ENCODE measurements around the gene NUDT19. TPM values are rescaled to one million over a fixed set of nuclear protein-coding genes. Genes with fewer than 3 reads are reported as not detected.

NUDT19 gene
- total and polyA plus RNA-seq, 2 experiments from 2014 or later, result 2.4 to 3.9 TPM

DNA sequence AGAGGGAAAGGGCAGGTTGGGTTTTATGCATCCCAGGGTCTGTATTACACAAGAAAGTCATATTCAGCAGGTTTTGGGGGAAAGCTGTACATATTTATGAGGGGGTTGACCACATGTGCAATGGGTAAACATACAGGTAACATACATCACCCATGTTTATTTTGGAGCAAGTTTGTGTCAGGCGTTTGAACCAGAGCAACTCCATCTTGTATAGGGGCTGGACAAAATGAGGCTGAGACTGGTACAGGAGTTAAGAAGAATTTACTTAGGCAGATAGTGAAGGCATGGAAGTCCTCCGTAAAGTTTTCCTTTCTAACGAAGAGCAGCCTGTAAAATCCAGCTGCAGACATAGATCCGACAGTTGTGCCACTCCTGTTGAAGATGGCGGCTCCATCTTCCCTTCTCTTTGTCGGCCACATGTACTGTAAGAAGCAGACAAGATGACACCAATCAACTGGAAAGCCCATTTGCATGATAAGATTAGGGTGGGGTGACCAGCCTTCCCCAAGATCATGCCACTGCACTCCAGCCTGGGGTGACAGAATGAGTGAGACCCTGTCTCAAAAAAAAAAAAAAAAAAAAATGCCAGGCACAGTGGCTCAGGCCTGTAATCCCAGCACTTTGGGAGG lies 4.7 kb upstream of the NUDT19 start:
- Mint-ChIP-seq H3K27ac (no peak overlapping the region), H3K9me3 (no peaks in the 10 kb centered on the region), H3K4me3 (no peak overlapping the region), H3K27me3 (ENCODE audit: insufficient read depth, low read depth, poor library complexity) (peaks cover 7% of the 10 kb centered on the region), H3K36me3 (ENCODE audit: low read depth) (no peaks in the 10 kb centered on the region), H3K4me1 (peaks cover 3% of the 10 kb centered on the region)
- Histone ChIP-seq H3K79me2 (replicated peaks; ENCODE audit: insufficient read depth) (no peaks in the 10 kb centered on the region), H3K9me2 (ENCODE audit: insufficient read depth) (no peaks in the 10 kb centered on the region), H3K27ac (ENCODE audit: low read depth) (no peak overlapping the region), H3K4me1 (ENCODE audit: insufficient read depth) (no peaks in the 10 kb centered on the region; the same call in 1 of the 2 replicates), H3K36me3 (ENCODE audit: insufficient read depth) (no peaks in the 10 kb centered on the region), H4K20me1 (replicated peaks; ENCODE audit: insufficient read depth) (no peaks in the 10 kb centered on the region; the same call in 1 of the 2 replicates), H3K4me2 (no peak overlapping the region), H2AFZ (no peak overlapping the region), H3K27me3 (ENCODE audit: insufficient read depth) (peaks cover 11% of the 10 kb centered on the region), H3K4me3 (no peak overlapping the region), H3F3A (replicated peaks; ENCODE audit: low read depth) (no peaks in the 10 kb centered on the region)
- no peak for TF ChIP-seq POLR2AphosphoS5 (IDR thresholded peaks at IDR 0.05; ENCODE audit: low read depth)
- DNase-seq (ENCODE audit: low spot score), result no peak
- no peak for ATAC-seq

DNA sequence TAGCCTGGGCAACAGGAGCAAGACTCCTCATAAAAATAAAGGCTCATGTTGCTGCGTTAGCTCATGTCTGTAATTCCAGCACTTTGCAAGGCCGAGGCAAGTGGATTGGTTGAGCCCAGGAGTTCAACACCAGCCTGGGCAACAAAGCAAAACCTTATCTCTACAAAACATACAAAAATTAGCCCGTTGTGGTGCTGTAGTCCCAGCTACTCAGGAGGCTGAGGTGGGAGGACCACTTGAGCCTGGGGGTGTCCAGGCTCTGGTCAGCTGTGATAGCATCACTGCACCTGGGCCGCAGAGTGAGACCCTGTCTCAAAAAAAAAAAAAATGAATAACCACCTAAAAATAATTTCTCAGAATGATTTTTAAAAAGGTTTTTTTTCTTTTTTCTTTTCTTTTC lies 3.9 kb upstream of the NUDT19 start:
- Histone ChIP-seq H3K79me2 (replicated peaks; ENCODE audit: insufficient read depth) (peaks cover under 1% of the 10 kb centered on the region; the same call in 1 of the 2 replicates), H3K4me2 (no peak overlapping the region), H3K27ac (ENCODE audit: low read depth) (no peak overlapping the region), H3K4me3 (no peak overlapping the region), H3K36me3 (ENCODE audit: insufficient read depth) (no peaks in the 10 kb centered on the region), H3K9me2 (ENCODE audit: insufficient read depth) (no peaks in the 10 kb centered on the region), H3F3A (replicated peaks; ENCODE audit: low read depth) (0 out of 2 replicates have a peak, but pooled peaks cover 3% of the 10 kb centered on the region), H3K27me3 (ENCODE audit: insufficient read depth) (peaks cover 18% of the 10 kb centered on the region), H4K20me1 (replicated peaks; ENCODE audit: insufficient read depth) (no peaks in the 10 kb centered on the region; the same call in 1 of the 2 replicates), H2AFZ (no peak overlapping the region), H3K4me1 (ENCODE audit: insufficient read depth) (peaks cover 3% of the 10 kb centered on the region; the same call in 1 of the 2 replicates)
- H3K27ac Mint-ChIP-seq, result no peak overlapping the region
- peaks cover 3% of the 10 kb centered on the region for H3K4me1 Mint-ChIP-seq
- H3K4me3 Mint-ChIP-seq, result no peak overlapping the region
- peaks cover under 1% of the 10 kb centered on the region; the same call in 2 of the 3 replicates for H3K9me3 Mint-ChIP-seq
- DNase-seq (ENCODE audit: low spot score) (no peak), ATAC-seq (no peak)
- H3K36me3 Mint-ChIP-seq (ENCODE audit: low read depth), result peaks cover under 1% of the 10 kb centered on the region; the same call in 1 of the 3 replicates
- H3K27me3 Mint-ChIP-seq (ENCODE audit: insufficient read depth, low read depth, poor library complexity), result peaks cover 11% of the 10 kb centered on the region
- TF ChIP-seq EZH2 (IDR thresholded peaks at IDR 0.05; ENCODE audit: low read depth, unreplicated experiment) (no peak), JUNB (IDR thresholded peaks at IDR 0.05; ENCODE audit: unreplicated experiment) (no peak), EZH2phosphoT487 (IDR thresholded peaks at IDR 0.05; ENCODE audit: unreplicated experiment) (no peak), ZNF114 (CRISPR knock-in tag; IDR thresholded peaks at IDR 0.05) (no peak)
- TF ChIP-seq, protein P1, sequence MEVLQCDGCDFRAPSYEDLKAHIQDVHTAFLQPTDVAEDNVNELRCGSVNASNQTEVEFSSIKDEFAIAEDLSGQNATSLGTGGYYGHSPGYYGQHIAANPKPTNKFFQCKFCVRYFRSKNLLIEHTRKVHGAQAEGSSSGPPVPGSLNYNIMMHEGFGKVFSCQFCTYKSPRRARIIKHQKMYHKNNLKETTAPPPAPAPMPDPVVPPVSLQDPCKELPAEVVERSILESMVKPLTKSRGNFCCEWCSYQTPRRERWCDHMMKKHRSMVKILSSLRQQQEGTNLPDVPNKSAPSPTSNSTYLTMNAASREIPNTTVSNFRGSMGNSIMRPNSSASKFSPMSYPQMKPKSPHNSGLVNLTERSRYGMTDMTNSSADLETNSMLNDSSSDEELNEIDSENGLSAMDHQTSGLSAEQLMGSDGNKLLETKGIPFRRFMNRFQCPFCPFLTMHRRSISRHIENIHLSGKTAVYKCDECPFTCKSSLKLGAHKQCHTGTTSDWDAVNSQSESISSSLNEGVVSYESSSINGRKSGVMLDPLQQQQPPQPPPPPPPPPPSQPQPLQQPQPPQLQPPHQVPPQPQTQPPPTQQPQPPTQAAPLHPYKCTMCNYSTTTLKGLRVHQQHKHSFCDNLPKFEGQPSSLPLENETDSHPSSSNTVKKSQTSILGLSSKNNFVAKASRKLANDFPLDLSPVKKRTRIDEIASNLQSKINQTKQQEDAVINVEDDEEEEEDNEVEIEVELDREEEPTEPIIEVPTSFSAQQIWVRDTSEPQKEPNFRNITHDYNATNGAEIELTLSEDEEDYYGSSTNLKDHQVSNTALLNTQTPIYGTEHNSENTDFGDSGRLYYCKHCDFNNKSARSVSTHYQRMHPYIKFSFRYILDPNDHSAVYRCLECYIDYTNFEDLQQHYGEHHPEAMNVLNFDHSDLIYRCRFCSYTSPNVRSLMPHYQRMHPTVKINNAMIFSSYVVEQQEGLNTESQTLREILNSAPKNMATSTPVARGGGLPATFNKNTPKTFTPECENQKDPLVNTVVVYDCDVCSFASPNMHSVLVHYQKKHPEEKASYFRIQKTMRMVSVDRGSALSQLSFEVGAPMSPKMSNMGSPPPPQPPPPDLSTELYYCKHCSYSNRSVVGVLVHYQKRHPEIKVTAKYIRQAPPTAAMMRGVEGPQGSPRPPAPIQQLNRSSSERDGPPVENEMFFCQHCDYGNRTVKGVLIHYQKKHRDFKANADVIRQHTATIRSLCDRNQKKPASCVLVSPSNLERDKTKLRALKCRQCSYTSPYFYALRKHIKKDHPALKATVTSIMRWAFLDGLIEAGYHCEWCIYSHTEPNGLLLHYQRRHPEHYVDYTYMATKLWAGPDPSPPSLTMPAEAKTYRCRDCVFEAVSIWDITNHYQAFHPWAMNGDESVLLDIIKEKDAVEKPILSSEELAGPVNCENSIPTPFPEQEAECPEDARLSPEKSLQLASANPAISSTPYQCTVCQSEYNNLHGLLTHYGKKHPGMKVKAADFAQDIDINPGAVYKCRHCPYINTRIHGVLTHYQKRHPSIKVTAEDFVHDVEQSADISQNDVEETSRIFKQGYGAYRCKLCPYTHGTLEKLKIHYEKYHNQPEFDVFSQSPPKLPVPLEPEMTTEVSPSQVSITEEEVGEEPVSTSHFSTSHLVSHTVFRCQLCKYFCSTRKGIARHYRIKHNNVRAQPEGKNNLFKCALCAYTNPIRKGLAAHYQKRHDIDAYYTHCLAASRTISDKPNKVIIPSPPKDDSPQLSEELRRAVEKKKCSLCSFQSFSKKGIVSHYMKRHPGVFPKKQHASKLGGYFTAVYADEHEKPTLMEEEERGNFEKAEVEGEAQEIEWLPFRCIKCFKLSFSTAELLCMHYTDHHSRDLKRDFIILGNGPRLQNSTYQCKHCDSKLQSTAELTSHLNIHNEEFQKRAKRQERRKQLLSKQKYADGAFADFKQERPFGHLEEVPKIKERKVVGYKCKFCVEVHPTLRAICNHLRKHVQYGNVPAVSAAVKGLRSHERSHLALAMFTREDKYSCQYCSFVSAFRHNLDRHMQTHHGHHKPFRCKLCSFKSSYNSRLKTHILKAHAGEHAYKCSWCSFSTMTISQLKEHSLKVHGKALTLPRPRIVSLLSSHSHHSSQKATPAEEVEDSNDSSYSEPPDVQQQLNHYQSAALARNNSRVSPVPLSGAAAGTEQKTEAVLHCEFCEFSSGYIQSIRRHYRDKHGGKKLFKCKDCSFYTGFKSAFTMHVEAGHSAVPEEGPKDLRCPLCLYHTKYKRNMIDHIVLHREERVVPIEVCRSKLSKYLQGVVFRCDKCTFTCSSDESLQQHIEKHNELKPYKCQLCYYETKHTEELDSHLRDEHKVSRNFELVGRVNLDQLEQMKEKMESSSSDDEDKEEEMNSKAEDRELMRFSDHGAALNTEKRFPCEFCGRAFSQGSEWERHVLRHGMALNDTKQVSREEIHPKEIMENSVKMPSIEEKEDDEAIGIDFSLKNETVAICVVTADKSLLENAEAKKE (CRISPR knock-in tag; IDR thresholded peaks at IDR 0.05), result no peak

All from GM23338 (cell line).